ENCODE data around the gene ZNF500.

ZNF500 gene

GRCh38 chr16:4806280-4806679 is 39.3 kb upstream of the ZNF500 start:
- peaks cover 14% of the 10 kb centered on the region for H3K4me1 ChIP-seq (ENCODE audit: insufficient read depth, low read length, severe bottlenecking)
- H3K27me3 ChIP-seq (ENCODE audit: insufficient read depth, low read length) = no peaks in the 10 kb centered on the region
- H3K9me2 ChIP-seq (ENCODE audit: low read depth, low read length) = no peaks in the 10 kb centered on the region
- no peak overlapping the region for H3K9ac ChIP-seq (ENCODE audit: low read length)
- H3F3A ChIP-seq (ENCODE audit: insufficient read depth, low read length) = no peaks in the 10 kb centered on the region
- TF ChIP-seq EZH2 (IDR thresholded peaks at IDR 0.05; ENCODE audit: borderline replicate concordance, low read length) (no peak), CTCF (IDR thresholded peaks at IDR 0.05; ENCODE audit: low read length) (no peak)
- H2AFZ ChIP-seq (ENCODE audit: low read length) = no peak overlapping the region
- no peaks in the 10 kb centered on the region for H3K9me3 ChIP-seq (ENCODE audit: low read length)
- H4K20me1 ChIP-seq (ENCODE audit: insufficient read depth, low read length) = no peaks in the 10 kb centered on the region
- H3K79me2 ChIP-seq (ENCODE audit: insufficient read depth, low read length) = no peaks in the 10 kb centered on the region
- no peak overlapping the region for H3K4me2 ChIP-seq (ENCODE audit: low read length)
- H3K4me3 ChIP-seq (ENCODE audit: low read depth, low read length, poor library complexity, severe bottlenecking) = no peak overlapping the region
- H3K27ac ChIP-seq (ENCODE audit: low read depth, low read length, poor library complexity, severe bottlenecking) = no peak overlapping the region
- peaks cover 39% of the 10 kb centered on the region for H3K36me3 ChIP-seq (ENCODE audit: insufficient read depth, low read length)

GRCh38 chr16:4805231-4805630 is 38.3 kb upstream of the ZNF500 start:
- Histone ChIP-seq H3K4me1 (ENCODE audit: insufficient read depth, low read length, severe bottlenecking) (peaks cover 16% of the 10 kb centered on the region), H3K27me3 (ENCODE audit: insufficient read depth, low read length) (no peaks in the 10 kb centered on the region), H3K27ac (ENCODE audit: low read depth, low read length, poor library complexity, severe bottlenecking) (no peak overlapping the region), H3K9me2 (ENCODE audit: low read depth, low read length) (no peaks in the 10 kb centered on the region), H4K20me1 (ENCODE audit: insufficient read depth, low read length) (no peaks in the 10 kb centered on the region), H3K9me3 (ENCODE audit: low read length) (no peaks in the 10 kb centered on the region), H3K9ac (ENCODE audit: low read length) (no peak overlapping the region), H2AFZ (ENCODE audit: low read length) (no peak overlapping the region), H3F3A (ENCODE audit: insufficient read depth, low read length) (no peaks in the 10 kb centered on the region), H3K79me2 (ENCODE audit: insufficient read depth, low read length) (no peaks in the 10 kb centered on the region), H3K4me2 (ENCODE audit: low read length) (no peak overlapping the region), H3K4me3 (ENCODE audit: low read depth, low read length, poor library complexity, severe bottlenecking) (no peak overlapping the region), H3K36me3 (ENCODE audit: insufficient read depth, low read length) (peaks cover 36% of the 10 kb centered on the region)
- TF ChIP-seq EZH2 (IDR thresholded peaks at IDR 0.05; ENCODE audit: borderline replicate concordance, low read length) (no peak), CTCF (IDR thresholded peaks at IDR 0.05; ENCODE audit: low read length) (no peak)

- Histone ChIP-seq H3K9me3 (ENCODE audit: low read length) (no peaks in the 10 kb centered on the region), H4K20me1 (ENCODE audit: insufficient read depth, low read length) (no peaks in the 10 kb centered on the region), H3K9me2 (ENCODE audit: low read depth, low read length) (no peaks in the 10 kb centered on the region), H3K27ac (ENCODE audit: low read depth, low read length, poor library complexity, severe bottlenecking) (peak overlapping the region; percentile 2), H3K4me2 (ENCODE audit: low read length) (no peak overlapping the region), H3F3A (ENCODE audit: insufficient read depth, low read length) (no peaks in the 10 kb centered on the region), H3K9ac (ENCODE audit: low read length) (no peak overlapping the region), H2AFZ (ENCODE audit: low read length) (no peak overlapping the region), H3K27me3 (ENCODE audit: insufficient read depth, low read length) (no peaks in the 10 kb centered on the region), H3K79me2 (ENCODE audit: insufficient read depth, low read length) (no peaks in the 10 kb centered on the region), H3K4me3 (ENCODE audit: low read depth, low read length, poor library complexity, severe bottlenecking) (no peak overlapping the region), H3K4me1 (ENCODE audit: insufficient read depth, low read length, severe bottlenecking) (peaks cover 16% of the 10 kb centered on the region), H3K36me3 (ENCODE audit: insufficient read depth, low read length) (peaks cover 27% of the 10 kb centered on the region)
- TF ChIP-seq EZH2 (IDR thresholded peaks at IDR 0.05; ENCODE audit: borderline replicate concordance, low read length) (no peak), CTCF (IDR thresholded peaks at IDR 0.05; ENCODE audit: low read length) (no peak)
These were observed 37.2 kb upstream of the ZNF500 start for GRCh38 chr16:4803898-4804762.
